Medulla oblongata (tissue), 1 donor: ENCODE results near the gene ITGB2.

ENCODE experiments used
- DNase-seq: peaks from one replicate; pipeline ENCODE4 v3.0.0-alpha.2; 2015; ENCODE audit errors: extremely low spot score

Gene ITGB2

GRCh38 chr21:44910229-44911067, 10.3 kb downstream of the ITGB2 start:
- DNase-seq: no peak

- no peak for DNase-seq
These were observed 11.0 kb downstream of the ITGB2 start for GRCh38 chr21:44909719-44910118.

- no peak for DNase-seq
These were observed 11.8 kb downstream of the ITGB2 start for GRCh38 chr21:44908908-44909307.

GRCh38 chr21:44907966-44908895, 12.5 kb downstream of the ITGB2 start:
- DNase-seq: peak; percentile 69

GRCh38 chr21:44907225-44907965, 13.3 kb downstream of the ITGB2 start:
- DNase-seq: no peak

GRCh38 chr21:44905728-44906090, 15.0 kb downstream of the ITGB2 start:
- no peak for DNase-seq

GRCh38 chr21:44905016-44905727, 15.5 kb downstream of the ITGB2 start:
- no peak for DNase-seq

- no peak for DNase-seq
These were observed 16.4 kb downstream of the ITGB2 start for GRCh38 chr21:44904141-44904923.

- no peak for DNase-seq
These were observed 17.0 kb downstream of the ITGB2 start for GRCh38 chr21:44903689-44904088.

GRCh38 chr21:44903050-44903685, 17.5 kb downstream of the ITGB2 start:
- DNase-seq: peak; percentile 26

- no peak for DNase-seq
These were observed 18.2 kb downstream of the ITGB2 start for GRCh38 chr21:44902268-44903049.

- no peak for DNase-seq
These were observed 19.2 kb downstream of the ITGB2 start for GRCh38 chr21:44901391-44902074.

- no peak for DNase-seq
These were observed 20.0 kb downstream of the ITGB2 start for GRCh38 chr21:44900559-44901251.

GRCh38 chr21:44899768-44900558, 20.7 kb downstream of the ITGB2 start:
- no peak for DNase-seq

GRCh38 chr21:44898851-44899767, 21.6 kb downstream of the ITGB2 start:
- no peak for DNase-seq

GRCh38 chr21:44898011-44898488, 22.6 kb downstream of the ITGB2 start:
- DNase-seq: no peak
